ENCODE results near the gene SHH.

SHH gene

DNA sequence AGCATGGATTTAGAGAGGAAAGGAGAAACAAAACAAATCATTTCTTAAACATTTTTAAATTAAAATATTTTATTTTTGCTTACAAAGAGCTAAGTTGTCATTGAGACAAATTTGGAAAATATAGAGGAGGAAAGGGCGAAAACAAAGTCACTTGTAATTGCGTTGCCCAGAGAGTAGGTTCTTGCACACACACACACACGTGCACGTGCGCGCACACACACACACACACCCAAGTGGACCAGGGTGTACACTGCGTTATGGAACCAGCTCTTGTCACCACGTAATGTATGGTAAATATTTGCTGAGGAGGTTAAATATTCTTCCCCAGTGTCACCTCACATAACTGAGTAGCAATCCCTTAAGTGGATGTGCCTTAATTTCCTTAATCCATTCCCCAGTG lies 21.6 kb downstream of the SHH start:
- DNase-seq = no peak

DNA sequence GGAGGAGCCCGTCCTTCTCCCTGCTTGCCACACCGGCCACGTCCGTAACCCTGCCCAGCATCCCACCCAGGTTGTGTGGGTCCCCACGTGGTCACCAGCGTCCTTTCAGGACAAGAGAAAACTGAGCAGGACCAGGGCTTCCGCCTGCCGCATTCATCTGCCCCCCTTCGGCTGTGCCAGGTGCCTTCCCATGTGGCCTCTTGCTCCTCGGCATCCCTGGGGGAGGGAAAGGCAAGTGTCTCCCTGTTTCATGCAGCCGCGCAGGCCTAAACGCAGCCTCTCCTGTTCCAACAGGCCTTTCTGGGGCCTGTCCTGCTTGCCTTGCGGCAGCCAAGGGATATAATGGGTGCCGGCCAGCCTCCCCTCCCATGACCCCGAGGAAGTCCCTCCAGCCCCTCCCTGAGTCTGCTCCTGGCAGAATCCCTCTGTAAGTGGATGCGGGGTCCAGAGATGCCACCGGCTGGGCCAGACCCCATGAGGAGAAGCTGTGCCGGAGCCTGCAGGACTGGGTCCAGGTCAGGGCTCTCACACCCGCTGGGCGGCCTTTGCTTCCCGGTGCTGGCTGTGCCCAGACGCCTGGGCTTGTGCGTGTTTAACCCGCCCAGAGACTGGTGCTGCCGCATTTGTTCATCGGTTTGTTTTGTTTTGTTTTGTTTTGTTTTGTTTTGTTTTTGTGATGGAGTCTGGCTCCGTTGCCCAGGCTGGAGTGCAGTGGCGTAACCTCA lies 23.1 kb downstream of the SHH start:
- DNase-seq = no peak

DNA sequence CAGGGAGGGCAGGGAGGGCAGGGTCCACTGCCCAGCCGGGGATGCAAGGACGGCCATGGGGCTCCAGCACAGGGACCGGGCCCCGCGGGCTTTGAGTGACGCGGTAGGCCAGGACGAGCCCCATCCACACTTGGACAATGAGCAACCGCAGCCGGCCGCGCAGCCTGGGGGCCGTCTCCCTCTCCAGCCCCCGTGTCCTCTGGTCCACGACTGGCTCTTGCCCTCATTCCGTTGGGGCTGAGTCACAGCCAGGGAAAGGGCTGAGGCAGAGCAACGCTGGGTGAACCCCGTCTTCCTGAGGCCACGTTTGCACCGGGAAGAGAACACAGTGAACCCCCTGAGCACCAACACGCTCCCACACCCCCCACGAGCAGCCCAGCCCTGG lies 23.7 kb downstream of the SHH start:
- DNase-seq = no peak

DNA sequence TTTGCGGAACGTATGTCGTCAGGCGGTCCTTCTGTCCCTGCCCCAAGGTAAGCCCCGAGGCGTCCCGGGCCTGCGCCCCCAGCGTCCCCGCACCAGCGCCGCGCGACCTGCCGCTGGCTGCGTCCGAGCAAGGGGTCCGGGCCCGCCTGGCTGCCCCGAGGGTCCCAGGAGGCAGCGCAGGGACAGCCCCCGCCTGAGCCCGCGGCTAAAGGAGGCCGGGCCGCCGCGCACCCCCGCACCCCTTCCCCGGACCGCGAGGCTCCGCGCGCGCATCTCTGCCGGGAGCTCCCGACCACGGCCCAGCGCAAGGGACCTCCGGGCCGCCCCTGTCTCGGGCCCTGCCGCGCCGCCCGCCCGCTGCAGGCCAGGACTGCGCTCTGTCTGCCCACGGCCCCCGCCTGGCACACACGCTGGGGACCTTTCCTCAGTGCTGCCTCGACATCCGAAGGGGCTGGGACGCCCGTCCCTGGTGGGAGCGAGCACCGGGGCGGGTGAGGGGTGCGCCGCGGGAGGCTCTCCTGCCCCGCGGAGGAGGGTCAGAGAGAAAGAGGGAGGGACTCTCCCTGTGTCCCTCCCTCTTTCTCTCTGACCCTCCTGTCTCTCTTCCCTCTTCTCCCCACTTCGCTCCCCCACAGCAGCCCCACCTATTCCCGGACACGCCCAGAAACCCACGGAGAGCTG lies 25.0 kb downstream of the SHH start:
- DNase-seq = no peak

DNA sequence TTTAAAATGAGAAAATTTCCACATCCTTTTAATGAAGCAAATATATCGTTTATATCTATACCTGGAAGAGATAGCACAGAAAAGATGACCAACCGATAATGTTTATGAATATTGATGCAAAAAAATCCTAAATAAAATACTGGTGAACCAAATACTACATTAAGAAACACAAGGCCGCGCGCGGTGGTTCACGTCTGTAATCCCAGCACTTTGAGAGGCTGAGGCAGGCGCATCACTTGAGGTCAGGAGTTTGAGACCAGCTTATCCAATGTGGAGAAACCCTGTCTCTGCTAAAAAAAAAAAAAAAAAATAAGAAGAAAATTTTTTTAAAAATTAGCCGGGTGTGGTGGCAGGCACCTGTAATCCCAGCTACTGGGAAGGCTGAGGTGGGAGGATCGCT lies 25.8 kb downstream of the SHH start:
- no peak for DNase-seq

DNA sequence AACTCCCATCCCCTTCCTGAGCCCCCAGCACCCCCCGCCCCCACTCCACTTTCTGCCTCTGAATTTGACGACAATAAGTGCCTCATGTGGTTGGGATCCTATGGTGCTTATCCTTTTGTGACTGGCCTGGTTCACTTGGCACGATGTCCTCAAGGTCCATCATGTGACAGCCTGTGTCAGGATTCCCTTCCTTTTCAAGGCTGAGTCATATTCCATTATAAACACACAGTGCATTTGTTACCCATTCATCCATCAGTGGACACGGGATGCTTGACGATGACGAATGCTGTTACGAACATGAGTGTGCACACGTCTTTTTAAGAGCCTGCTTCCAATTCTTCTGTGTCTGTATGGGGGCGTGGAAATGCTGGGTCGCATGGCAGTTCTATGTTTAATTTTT lies 26.7 kb downstream of the SHH start:
- no peak for DNase-seq

DNA sequence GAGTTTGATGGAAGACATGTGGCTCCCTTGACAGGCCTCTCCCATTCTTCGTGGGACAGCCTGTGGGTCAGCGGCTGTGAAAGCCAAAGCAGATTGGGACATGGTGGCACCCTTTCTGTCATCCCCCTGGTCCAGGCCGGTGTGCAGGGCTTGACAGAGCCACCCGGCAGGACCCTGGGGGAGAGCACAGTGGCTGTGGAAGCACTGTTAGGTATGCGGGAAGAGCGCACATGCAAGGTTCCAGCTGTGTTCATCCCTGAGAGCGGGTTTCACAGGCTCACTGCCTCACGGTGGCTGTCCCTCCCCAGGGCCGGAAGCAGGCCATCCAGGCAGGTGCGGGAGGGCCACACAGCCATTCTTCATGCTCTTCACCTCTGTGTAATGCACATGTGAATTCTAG lies 29.8 kb downstream of the SHH start:
- no peak for DNase-seq

DNA sequence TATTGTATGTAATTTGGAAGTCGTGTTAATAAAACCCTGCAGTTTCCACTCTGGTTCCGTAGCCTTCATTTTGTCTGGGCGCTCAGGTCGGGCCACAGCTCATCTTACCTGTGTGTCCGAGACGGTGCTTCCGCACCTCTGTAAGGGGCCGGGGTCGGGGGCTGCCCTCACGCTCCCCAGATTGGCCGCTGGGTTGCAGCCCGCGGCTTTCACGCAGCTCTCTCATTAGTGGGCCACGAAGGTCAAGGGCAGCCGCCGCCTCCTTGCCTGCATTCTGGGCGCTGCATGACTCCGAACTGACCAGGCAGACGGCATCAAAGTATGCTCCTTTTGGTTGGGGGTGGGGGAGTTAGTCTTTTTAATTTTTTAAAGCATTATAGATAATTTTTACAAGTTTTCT lies 30.8 kb downstream of the SHH start:
- DNase-seq = no peak

DNA sequence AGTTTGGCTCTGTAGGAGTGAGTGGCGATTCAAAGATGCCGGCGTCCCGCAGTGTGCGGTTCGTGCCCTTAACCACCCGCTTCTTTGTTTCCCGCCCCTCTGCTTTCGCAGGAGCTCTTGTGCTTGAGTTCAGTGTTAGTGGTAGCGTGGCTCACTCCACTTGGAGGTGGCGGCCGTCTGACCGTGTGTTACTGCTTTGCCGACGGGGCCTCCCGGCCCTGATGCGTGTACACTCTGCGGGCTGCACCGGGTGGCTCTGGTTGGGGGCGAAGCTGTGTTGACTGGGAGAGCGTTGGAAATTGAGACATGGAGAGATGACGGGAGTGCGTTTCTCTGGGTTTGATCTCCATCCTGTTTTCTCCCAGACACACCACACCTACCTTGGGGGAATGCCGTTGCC lies 31.4 kb downstream of the SHH start:
- DNase-seq = no peak

DNA sequence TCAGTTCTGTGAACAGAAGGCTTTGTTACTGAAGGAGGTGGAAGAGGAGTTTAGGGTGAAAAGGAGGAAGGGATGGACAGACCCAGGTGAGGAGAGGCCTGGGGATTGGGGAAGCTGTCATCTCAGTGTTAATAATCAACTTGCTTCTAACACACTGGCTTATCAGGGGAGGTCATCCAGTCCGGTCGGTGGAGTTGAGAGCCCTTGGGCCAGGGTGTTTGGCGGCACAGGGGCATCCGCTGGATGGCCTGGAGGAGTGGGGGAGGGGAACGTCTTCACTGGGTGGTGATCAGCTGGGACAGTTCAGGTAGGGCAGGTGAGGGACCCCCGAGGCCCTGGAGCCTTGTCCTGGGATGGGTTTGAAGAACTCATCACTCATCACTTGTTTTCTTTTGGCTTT lies 33.9 kb downstream of the SHH start:
- DNase-seq = no peak

DNA sequence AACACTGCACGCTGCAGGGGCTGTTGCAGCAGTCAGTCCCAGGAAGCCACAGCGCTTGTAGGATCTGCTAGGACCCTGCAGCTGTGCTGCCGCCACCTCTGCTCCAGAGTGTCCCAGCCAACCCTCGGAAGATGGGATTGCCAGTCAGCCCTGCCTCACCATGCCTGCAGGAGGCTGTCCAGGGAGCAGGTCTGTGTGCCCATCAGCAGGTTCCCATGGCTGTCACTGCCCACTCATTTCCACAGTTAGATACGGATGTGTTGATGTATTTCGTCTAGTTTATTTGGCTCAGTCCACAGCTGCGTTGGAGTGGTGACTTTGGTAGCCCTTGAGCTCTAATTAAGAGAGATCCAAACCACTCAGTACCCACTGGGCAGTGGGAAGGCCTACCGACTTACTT lies 35.7 kb downstream of the SHH start:
- DNase-seq = no peak

DNA sequence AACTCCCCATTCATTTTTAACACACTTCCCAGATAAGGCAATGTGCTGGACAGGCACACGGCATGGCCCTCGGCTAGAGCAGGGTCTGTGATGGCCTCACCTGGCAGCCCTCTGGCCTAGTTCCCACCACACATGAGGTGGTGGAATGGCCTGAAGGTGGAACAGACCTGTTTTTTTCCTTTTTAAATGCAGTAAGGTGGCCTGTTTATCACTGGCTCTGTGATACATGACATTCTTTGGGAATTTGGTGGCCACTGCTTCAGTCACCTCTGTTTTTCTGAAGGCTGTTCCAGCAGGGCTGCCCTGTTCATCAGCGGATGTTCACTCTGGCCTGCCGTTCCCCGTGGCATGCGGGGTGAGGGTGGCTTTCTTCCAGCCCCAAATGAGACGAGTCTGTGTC lies 36.6 kb downstream of the SHH start:
- DNase-seq = no peak

DNA sequence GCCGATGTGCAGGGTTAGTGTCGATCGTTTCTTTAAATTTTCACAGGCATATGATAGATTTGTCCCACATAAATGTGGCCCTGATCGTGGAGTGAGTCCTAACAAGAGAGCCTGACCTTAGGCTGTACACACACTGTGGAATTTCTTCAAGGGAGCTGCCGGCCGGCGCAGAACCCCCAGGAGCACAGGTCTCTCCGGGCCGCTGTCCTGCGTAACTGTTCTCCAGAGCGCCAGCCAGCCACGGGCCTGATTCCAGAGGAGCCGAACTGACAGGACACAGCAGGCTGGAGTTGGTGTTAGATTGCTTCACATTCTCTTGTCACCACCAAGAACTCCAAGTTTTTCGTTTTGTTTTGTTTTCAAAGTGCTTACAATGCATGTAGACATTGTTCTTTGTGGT lies 37.3 kb downstream of the SHH start:
- no peak for DNase-seq

DNA sequence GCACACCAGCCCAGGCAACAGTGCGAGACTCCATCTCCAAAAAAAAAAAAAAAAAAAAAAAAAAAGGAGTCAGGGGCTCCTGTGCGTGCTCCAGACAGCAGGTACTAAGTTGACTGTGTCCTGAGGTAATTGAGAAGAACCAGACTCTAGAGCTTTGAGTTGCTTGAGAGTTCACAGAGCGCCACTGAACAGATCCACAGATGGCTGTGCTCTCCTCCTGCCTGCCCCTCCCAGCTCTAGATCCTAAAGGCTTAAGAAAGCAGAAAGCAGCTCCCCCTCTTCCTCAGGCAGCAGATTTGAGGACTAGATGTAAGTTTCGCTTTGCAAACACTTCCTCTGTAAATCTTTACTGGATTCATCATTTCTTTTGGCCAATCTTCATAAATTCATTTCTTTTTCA lies 38.7 kb downstream of the SHH start:
- DNase-seq = no peak

DNA sequence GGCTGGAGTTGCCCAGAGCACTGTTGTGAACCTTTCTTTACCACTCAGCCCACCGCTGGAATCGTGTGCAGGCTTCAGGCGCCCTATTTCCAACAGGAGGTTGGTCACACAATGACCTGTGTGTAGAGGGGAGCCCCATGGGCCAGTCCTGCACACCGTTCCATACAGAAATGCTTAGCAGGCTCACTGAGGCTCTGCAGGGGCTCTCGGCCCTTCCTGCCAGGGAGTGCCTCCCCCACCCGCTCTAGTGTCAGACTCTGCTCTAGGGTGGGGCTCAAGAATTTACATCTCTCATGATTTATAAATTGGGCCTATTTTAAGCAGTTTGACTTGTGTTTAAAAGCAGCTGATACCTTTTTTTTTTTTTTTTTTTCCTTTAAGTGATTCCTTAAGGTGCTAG lies 42.0 kb downstream of the SHH start:
- no peak for DNase-seq

DNA sequence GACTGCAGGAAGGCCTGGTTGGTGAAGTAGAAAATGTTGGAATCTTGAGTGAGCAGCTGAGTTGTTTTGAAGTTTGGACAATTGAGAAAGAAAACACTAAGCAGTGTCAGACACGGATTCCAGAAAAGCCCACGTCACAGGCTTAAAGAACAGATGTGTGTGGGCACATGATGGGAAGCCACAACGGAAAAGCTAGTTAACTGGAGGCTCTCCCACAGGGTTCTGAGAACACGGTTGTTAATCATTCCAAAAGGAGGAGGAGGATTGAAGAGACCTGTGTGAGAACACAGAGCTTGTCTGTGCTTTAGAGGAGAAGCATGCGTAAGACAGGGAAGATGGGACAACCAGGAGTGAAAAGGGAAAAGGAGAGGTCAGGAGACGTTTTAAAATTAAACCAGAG lies 42.6 kb downstream of the SHH start:
- DNase-seq = no peak

DNA sequence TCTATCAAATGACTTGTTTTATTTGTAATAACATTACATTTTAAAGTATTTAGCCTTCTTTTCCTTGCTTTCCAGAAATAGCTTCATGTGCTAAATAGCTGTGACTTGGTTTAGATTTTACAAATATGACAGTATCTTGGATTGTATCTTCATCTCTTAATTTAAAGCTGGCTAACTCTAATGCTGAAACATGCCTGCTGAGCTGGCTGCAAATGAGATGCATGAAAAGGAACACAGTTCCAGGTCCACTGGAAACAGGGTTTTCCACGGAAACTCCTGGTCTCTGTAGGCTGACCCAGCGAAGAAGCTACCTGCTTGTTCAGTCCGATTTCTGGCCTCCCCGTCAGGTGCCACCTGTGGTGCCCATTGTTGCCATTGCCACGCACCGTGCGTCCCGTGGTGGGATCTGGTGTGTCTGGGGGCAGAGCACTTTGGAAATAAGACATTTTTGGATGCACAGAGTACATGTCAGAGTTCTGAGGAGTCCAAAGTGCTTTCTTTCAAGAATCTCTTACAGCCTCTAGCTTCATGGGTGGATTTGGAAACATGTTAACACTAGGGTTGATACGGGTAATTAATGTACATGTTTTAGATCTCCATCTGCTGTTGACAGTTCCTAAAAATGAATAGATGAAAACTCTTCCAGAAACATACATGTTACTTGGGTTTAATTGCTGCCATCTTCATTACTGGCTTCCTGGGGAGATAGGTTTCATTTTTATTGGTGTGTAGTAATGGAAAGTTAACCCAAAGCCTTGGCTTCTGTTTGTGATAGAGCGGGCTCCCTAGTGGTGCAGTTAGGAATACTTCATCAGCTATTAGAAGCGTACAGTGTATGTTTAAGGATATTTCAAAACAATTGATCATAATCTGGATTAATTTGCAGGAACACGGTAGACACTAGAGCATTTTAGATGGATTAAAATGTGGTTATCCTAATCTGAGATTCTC lies 45.0 kb downstream of the SHH start:
- DNase-seq = no peak

DNA sequence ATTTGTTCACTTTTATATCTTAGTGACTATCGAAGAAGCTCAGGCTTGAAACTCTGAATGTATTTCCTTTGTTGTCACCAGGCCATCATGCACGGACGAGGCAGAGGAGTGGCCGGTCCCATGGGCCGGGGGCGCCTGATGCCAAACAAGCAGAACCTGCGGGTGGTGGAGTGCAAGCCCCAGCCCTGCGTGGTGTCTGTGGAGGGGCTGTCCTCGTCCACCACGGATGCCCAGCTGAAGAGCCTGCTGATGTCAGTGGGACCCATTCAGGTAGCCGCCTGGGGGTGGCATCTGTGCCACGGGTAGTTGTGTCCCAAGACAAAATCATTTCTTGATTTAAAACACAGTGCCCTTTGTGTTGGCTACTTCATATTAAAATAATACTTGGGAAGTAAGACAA lies 45.9 kb downstream of the SHH start:
- DNase-seq = no peak

DNA sequence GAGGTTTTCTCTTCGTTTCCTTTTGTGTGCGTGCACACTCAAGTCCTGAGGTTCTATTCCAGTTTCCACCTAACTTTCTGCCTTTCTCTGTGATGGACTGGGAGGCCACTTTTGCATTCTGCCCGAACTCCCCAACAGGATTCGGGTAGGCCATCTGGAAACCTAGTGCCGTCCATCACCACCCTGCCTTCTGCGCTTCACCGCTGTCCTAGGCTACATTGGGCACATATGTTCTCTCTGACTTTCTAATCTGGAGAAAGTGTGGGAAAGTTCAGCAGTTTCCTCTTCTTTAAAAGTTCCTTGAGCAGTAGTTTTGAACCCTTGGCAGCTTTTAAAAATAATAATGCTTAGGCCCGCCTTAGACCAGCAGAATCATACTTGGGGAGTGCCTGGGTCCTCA lies 46.8 kb downstream of the SHH start:
- no peak for DNase-seq

DNA sequence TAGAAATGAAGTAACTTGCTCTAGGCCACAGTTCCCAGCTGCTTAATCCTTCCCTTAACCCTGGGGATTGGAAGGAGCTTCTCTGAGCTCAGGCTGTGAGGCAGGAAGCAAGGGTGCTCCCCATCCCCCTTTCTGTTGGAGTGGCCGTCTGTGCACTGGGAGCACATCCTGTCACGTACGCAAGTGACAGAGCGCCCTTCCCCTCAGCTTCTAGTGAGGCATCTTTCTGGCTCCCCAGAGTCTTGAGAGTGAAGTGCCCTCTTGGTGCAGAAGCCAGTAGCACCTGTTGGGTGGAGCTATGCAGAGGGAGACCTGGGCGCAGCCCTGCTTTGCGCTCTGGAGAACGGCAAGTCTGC lies 47.8 kb downstream of the SHH start:
- DNase-seq = no peak

DNA sequence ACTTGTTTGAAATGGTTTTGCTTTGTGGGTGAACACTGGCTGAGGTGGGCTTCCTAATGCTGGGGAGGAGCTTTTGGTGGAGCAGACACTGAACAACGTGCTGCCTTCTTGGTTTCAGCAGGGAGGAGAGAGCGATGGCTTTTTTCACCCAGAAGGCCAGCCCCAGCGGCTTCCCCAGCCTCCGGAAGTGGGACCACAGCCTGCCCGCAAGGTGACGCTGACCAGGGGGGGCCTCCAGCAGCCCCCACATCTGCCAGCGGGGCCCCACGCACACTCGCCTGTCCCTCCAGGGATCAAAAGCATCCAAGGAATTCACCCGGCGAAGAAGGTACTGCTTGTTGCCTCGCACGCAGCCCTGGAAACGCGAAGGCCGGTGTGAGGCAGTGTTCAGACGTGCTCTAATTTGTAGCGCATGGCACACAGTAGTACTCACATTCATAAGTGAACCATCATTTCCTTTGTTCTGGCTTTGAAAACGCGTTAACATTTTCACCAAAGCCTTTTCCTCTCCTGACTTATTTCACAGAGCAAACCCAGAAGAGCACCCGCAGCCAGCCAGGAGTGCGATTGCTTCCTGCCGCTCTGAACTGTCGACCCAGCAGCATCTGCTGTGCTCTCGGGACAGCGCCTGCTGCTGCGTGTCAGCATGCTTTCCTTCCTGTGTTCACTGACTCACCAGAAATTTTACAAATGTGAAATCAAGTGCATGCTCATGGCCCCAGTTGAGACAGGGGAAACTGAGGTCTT lies 48.4 kb downstream of the SHH start:
- no peak for DNase-seq

DNA sequence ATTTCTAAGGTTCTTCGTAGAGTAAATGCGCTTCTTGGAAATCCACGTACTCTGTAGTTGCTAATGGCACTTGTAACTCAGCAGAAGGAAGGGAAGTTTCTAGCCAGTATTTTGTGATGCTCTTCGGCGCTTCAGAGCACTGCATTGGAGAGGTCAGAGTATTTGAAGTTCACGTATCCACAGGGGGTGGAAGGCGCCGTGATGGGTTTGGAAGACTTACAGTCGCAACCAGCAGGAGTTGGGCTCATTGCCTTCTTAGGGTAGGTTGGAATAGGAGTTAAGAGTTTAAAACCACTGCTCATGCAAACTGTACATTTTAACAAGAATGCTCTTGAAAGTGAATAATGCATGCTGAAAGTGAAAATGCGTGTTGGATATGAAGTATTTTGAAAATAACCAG lies 49.1 kb downstream of the SHH start:
- no peak for DNase-seq

DNA sequence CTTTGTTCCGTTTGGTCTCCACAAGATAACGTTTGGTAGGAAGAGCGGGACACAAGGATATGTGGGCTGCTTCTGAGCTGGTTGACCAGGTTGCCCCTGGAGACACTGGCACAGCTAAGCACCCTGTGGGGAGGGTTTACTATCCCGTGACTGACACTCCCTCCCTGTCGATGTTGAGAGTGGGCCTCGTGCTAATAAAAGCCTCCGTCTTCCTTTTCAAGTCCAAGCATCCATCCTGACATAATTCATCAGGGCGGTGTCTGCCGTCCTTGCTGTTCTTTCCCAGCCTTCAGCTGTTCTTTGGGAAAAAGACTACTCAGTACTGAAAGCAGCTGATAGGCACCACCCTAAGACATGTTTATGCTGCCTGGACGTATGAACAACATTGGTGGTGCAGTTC lies 49.6 kb downstream of the SHH start:
- DNase-seq = no peak

All from hematopoietic multipotent progenitor cell treated with erythropoietin and hydrocortisone succinate and interleukin-3 and kit ligand, for 8 days (in vitro differentiated cells).